HepG2 (cell line): ENCODE data around the gene BRPF1. TPM values are rescaled to one million over a fixed set of nuclear protein-coding genes. Genes with fewer than 3 reads are reported as not detected.

Experiments used
- ARNT2 ChIP-seq: sonication (generic); formaldehyde crosslinking; IDR thresholded peaks from 2 replicates; pipeline ENCODE4 v1.8.0; 2022; ENCODE audit warnings: mild to moderate bottlenecking, low read depth, missing genetic modification reagents, moderate library complexity
- ATF6 ChIP-seq: sonication (generic); formaldehyde crosslinking; conservative IDR thresholded peaks from 2 replicates; pipeline ENCODE4 v1.4.0; 2020; ENCODE audit warnings: missing genetic modification reagents
- FIP1L1 ChIP-seq: fragments of 200-400 bp; formaldehyde crosslinking; IDR thresholded peaks from 2 replicates; pipeline ENCODE4 v1.6.1; 2018; ENCODE audit warnings: low read depth, mild to moderate bottlenecking, low read length, moderate library complexity, borderline replicate concordance; ENCODE audit not compliant: insufficient read depth
- FOXC1 ChIP-seq: sonication (generic); formaldehyde crosslinking; IDR thresholded peaks from 2 replicates; pipeline ENCODE4 v1.8.0; 2022; ENCODE audit warnings: mild to moderate bottlenecking, missing genetic modification reagents, borderline replicate concordance
- GABPA ChIP-seq, 2 experiments: IDR thresholded peaks; 2 replicates each; pipeline ENCODE4 v1.6.1; 2011 to 2016; ENCODE audit warnings: low read depth in 2 of 2, low read length in 1 of 2, missing biosample characterization in 1 of 2, missing genetic modification characterization in 1 of 2
- NONO ChIP-seq, 2 experiments: fragments of 450-650 bp in 1 of 2; sonication (generic) in 1 of 2; formaldehyde crosslinking in 1 of 2; IDR thresholded peaks in 1 of 2; conservative IDR thresholded peaks in 1 of 2; 2 replicates each; pipeline versions ENCODE4 v1.6.1 to v1.8.0; 2017 to 2022; ENCODE audit warnings: mild to moderate bottlenecking in 1 of 2, missing genetic modification reagents in 1 of 2, moderate library complexity in 1 of 2
- PCBP2 ChIP-seq: fragments of 200-400 bp; formaldehyde crosslinking; optimal IDR thresholded peaks from 2 replicates; pipeline ENCODE3; 2018; ENCODE audit warnings: low read length, low read depth; ENCODE audit not compliant: poor library complexity, severe bottlenecking
- PRMT3 ChIP-seq: sonication (generic); formaldehyde crosslinking; IDR thresholded peaks from 2 replicates; pipeline ENCODE4 v1.8.1; 2022; ENCODE audit warnings: low read depth, mild to moderate bottlenecking, moderate library complexity, missing genetic modification reagents, borderline replicate concordance
- THAP8 ChIP-seq: sonication (generic); formaldehyde crosslinking; IDR thresholded peaks from 2 replicates; pipeline ENCODE4 v1.5.1; 2020; ENCODE audit warnings: missing genetic modification reagents, mild to moderate bottlenecking, borderline replicate concordance
- TRAFD1 ChIP-seq: sonication (generic); formaldehyde crosslinking; IDR thresholded peaks from 2 replicates; pipeline ENCODE4 v1.5.1; 2020; ENCODE audit warnings: missing genetic modification reagents, mild to moderate bottlenecking, borderline replicate concordance
- ZBED4 ChIP-seq: sonication (generic); formaldehyde crosslinking; IDR thresholded peaks from 2 replicates; pipeline ENCODE4 v1.4.0; 2020; ENCODE audit warnings: missing genetic modification reagents, borderline replicate concordance
- ZNF253 ChIP-seq: sonication (generic); formaldehyde crosslinking; IDR thresholded peaks from 2 replicates; pipeline ENCODE4 v1.8.0; 2022; ENCODE audit warnings: mild to moderate bottlenecking, missing genetic modification reagents, borderline replicate concordance
- ZNF296 ChIP-seq: sonication (generic); formaldehyde crosslinking; conservative IDR thresholded peaks from 2 replicates; pipeline ENCODE4 v1.5.0; 2020; ENCODE audit warnings: mild to moderate bottlenecking, missing genetic modification reagents
- ZNF333 ChIP-seq: sonication (generic); formaldehyde crosslinking; IDR thresholded peaks from 2 replicates; pipeline ENCODE4 v1.4.0; 2020; ENCODE audit warnings: mild to moderate bottlenecking, missing genetic modification reagents, borderline replicate concordance
- ZNF777 ChIP-seq: sonication (generic); formaldehyde crosslinking; IDR thresholded peaks from 2 replicates; pipeline ENCODE4 v1.4.0; 2020; ENCODE audit warnings: missing genetic modification reagents
- ZNF792 ChIP-seq: IDR thresholded peaks from 2 replicates; pipeline ENCODE4 v1.6.1; 2016
- polyA plus RNA-seq, 8 experiments: library from polyadenylated mRNA; depleted of rRNA in 3 of 8; stranded (reverse) in 7 of 8; unstranded in 1 of 8; fragments of >200 nt; fragmentation: Illumina TruSeq in 4 of 8; extraction: Trizol in 4 of 8; gene quantifications; 2 replicates each; pipeline versions ENCODE4 v1.2.1 to v1.2.3, GENCODE V29; 2011 to 2016; ENCODE audit warnings: low read depth in 4 of 8, missing spikeins in 1 of 8, mixed read lengths in 1 of 8; ENCODE audit not compliant: insufficient read depth in 1 of 8
- total RNA-seq, 5 experiments: library from RNA; depleted of rRNA; stranded (reverse); fragments of >200 nt; fragmentation: Illumina TruSeq; extraction: Trizol; gene quantifications; 2 replicates each; pipeline ENCODE4 v1.2.3, GENCODE V29; 2016; ENCODE audit warnings: low read depth in 1 of 5

BRPF1 gene
- total and polyA plus RNA-seq, 2 of the 13 experiments (the other 11 are each of a cell fraction or from before 2014, with no cell fraction given) = 7.3 to 10.0 TPM

- TF ChIP-seq ATF6 (CRISPR knock-in tag) (no peak), ZNF792 (CRISPR knock-in tag) (no peak), ZNF253 (no peak), NONO (IDR thresholded peaks at IDR 0.05) (no peak), NONO (CRISPR knock-in tag; conservative IDR thresholded peaks at IDR 0.05) (peak; percentile 49; the same call in 1 of the 2 replicates), ZNF333 (CRISPR knock-in tag) (no peak), FIP1L1 (no peak), PRMT3 (no peak), ARNT2 (peak; percentile 48; the same call in 1 of the 2 replicates), ZNF777 (CRISPR knock-in tag) (no peak), TRAFD1 (CRISPR knock-in tag) (no peak), THAP8 (no peak), ZNF296 (CRISPR knock-in tag) (no peak; the same call in 1 of the 2 replicates), GABPA (IDR thresholded peaks at IDR 0.05; ENCODE audit: low read depth, low read length) (no peak), GABPA (CRISPR knock-in tag; IDR thresholded peaks at IDR 0.05; ENCODE audit: low read depth) (no peak), PCBP2 (no peak), ZBED4 (CRISPR knock-in tag) (0 out of 2 replicates have a peak, but pooled peaks have one; percentile 32), FOXC1 (no peak)
Observed at GRCh38 chr3:9769426-9770275, 38.1 kb downstream of the BRPF1 start, which contains the start of gene CAMK1 (continued).
